HepG2 (cell line): ENCODE measurements around the gene OSTF1.

ENCODE experiments used
- CC2D1A ChIP-seq: sonication (generic); formaldehyde crosslinking; IDR thresholded peaks from 2 replicates; pipeline ENCODE4 v1.8.1; 2023; ENCODE audit warnings: mild to moderate bottlenecking, missing genetic modification reagents
- JUND ChIP-seq: sonication (generic); formaldehyde crosslinking; IDR thresholded peaks from 2 replicates; pipeline ENCODE4 v1.8.0; 2022; ENCODE audit warnings: mild to moderate bottlenecking, missing genetic modification reagents
- ZFX ChIP-seq: sonication (generic); formaldehyde crosslinking; IDR thresholded peaks from 2 replicates; pipeline ENCODE4 v1.4.0; 2020; ENCODE audit warnings: mild to moderate bottlenecking, low read depth, missing genetic modification reagents, moderate library complexity
- ZNF3 ChIP-seq: IDR thresholded peaks from 2 replicates; pipeline ENCODE4 v1.7.0; 2017; ENCODE audit warnings: inconsistent platforms
- ZNF563 ChIP-seq: sonication (generic); formaldehyde crosslinking; IDR thresholded peaks from 2 replicates; pipeline ENCODE4 v1.8.0; 2022; ENCODE audit warnings: mild to moderate bottlenecking, moderate library complexity, missing genetic modification reagents
- ZNF660 ChIP-seq: sonication (generic); formaldehyde crosslinking; IDR thresholded peaks from 2 replicates; pipeline ENCODE4 v1.5.1; 2020; ENCODE audit warnings: mild to moderate bottlenecking, low read depth, missing genetic modification reagents, borderline replicate concordance
- ZNF780A ChIP-seq: sonication (generic); formaldehyde crosslinking; IDR thresholded peaks from 2 replicates; pipeline ENCODE4 v1.8.0; 2022; ENCODE audit warnings: mild to moderate bottlenecking, missing genetic modification reagents, moderate library complexity
- TF ChIP-seq, protein P1 (sequence below): sonication (generic); formaldehyde crosslinking; IDR thresholded peaks from 2 replicates; pipeline ENCODE4 v1.4.0; 2020; ENCODE audit warnings: missing genetic modification reagents
- TF ChIP-seq, protein P2 (sequence below): sonication (generic); formaldehyde crosslinking; IDR thresholded peaks from 2 replicates; pipeline ENCODE4 v1.5.0; 2020; ENCODE audit warnings: mild to moderate bottlenecking, missing genetic modification reagents, moderate library complexity
- TF ChIP-seq, protein P3 (sequence below): sonication (generic); formaldehyde crosslinking; IDR thresholded peaks from 2 replicates; pipeline ENCODE4 v1.5.1; 2020; ENCODE audit warnings: missing genetic modification reagents, mild to moderate bottlenecking, borderline replicate concordance
- TF ChIP-seq, protein P4 (sequence below): sonication (generic); formaldehyde crosslinking; IDR thresholded peaks from 2 replicates; pipeline ENCODE4 v1.4.0; 2020; ENCODE audit warnings: missing genetic modification reagents

DNA sequence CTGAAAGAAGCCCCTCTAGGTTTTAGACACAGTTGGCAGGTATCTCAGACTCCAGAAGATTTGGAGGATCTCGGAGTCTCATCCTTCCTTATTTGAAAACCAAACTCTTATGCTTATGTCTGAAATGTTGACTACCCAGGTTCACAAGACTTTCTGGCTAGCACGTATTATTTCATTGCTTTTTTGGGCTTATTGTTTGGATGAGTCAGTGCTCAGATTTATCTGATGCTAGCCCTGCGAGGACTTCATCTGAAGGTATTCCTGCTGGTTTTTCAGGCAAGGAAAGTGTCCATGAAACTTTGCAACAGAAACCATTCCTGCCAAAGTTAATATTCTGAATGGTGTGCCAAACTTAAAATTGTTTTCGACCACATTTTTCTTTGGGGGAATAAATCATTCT lies 8.5 kb downstream of the OSTF1 start:
- TF ChIP-seq, protein P1, sequence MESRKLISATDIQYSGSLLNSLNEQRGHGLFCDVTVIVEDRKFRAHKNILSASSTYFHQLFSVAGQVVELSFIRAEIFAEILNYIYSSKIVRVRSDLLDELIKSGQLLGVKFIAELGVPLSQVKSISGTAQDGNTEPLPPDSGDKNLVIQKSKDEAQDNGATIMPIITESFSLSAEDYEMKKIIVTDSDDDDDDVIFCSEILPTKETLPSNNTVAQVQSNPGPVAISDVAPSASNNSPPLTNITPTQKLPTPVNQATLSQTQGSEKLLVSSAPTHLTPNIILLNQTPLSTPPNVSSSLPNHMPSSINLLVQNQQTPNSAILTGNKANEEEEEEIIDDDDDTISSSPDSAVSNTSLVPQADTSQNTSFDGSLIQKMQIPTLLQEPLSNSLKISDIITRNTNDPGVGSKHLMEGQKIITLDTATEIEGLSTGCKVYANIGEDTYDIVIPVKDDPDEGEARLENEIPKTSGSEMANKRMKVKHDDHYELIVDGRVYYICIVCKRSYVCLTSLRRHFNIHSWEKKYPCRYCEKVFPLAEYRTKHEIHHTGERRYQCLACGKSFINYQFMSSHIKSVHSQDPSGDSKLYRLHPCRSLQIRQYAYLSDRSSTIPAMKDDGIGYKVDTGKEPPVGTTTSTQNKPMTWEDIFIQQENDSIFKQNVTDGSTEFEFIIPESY (CRISPR knock-in tag) = no peak
- TF ChIP-seq ZNF780A (no peak), CC2D1A (CRISPR knock-in tag) (no peak), ZNF660 (CRISPR knock-in tag) (no peak), ZNF3 (CRISPR knock-in tag) (no peak), ZFX (CRISPR knock-in tag) (no peak), ZNF563 (CRISPR knock-in tag) (no peak), JUND (CRISPR knock-in tag) (no peak)
- TF ChIP-seq, protein P2, sequence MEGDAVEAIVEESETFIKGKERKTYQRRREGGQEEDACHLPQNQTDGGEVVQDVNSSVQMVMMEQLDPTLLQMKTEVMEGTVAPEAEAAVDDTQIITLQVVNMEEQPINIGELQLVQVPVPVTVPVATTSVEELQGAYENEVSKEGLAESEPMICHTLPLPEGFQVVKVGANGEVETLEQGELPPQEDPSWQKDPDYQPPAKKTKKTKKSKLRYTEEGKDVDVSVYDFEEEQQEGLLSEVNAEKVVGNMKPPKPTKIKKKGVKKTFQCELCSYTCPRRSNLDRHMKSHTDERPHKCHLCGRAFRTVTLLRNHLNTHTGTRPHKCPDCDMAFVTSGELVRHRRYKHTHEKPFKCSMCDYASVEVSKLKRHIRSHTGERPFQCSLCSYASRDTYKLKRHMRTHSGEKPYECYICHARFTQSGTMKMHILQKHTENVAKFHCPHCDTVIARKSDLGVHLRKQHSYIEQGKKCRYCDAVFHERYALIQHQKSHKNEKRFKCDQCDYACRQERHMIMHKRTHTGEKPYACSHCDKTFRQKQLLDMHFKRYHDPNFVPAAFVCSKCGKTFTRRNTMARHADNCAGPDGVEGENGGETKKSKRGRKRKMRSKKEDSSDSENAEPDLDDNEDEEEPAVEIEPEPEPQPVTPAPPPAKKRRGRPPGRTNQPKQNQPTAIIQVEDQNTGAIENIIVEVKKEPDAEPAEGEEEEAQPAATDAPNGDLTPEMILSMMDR = no peak
- TF ChIP-seq, protein P3, sequence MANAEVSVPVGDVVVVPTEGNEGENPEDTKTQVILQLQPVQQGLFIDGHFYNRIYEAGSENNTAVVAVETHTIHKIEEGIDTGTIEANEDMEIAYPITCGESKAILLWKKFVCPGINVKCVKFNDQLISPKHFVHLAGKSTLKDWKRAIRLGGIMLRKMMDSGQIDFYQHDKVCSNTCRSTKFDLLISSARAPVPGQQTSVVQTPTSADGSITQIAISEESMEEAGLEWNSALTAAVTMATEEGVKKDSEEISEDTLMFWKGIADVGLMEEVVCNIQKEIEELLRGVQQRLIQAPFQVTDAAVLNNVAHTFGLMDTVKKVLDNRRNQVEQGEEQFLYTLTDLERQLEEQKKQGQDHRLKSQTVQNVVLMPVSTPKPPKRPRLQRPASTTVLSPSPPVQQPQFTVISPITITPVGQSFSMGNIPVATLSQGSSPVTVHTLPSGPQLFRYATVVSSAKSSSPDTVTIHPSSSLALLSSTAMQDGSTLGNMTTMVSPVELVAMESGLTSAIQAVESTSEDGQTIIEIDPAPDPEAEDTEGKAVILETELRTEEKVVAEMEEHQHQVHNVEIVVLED (CRISPR knock-in tag) = no peak
- TF ChIP-seq, protein P4, sequence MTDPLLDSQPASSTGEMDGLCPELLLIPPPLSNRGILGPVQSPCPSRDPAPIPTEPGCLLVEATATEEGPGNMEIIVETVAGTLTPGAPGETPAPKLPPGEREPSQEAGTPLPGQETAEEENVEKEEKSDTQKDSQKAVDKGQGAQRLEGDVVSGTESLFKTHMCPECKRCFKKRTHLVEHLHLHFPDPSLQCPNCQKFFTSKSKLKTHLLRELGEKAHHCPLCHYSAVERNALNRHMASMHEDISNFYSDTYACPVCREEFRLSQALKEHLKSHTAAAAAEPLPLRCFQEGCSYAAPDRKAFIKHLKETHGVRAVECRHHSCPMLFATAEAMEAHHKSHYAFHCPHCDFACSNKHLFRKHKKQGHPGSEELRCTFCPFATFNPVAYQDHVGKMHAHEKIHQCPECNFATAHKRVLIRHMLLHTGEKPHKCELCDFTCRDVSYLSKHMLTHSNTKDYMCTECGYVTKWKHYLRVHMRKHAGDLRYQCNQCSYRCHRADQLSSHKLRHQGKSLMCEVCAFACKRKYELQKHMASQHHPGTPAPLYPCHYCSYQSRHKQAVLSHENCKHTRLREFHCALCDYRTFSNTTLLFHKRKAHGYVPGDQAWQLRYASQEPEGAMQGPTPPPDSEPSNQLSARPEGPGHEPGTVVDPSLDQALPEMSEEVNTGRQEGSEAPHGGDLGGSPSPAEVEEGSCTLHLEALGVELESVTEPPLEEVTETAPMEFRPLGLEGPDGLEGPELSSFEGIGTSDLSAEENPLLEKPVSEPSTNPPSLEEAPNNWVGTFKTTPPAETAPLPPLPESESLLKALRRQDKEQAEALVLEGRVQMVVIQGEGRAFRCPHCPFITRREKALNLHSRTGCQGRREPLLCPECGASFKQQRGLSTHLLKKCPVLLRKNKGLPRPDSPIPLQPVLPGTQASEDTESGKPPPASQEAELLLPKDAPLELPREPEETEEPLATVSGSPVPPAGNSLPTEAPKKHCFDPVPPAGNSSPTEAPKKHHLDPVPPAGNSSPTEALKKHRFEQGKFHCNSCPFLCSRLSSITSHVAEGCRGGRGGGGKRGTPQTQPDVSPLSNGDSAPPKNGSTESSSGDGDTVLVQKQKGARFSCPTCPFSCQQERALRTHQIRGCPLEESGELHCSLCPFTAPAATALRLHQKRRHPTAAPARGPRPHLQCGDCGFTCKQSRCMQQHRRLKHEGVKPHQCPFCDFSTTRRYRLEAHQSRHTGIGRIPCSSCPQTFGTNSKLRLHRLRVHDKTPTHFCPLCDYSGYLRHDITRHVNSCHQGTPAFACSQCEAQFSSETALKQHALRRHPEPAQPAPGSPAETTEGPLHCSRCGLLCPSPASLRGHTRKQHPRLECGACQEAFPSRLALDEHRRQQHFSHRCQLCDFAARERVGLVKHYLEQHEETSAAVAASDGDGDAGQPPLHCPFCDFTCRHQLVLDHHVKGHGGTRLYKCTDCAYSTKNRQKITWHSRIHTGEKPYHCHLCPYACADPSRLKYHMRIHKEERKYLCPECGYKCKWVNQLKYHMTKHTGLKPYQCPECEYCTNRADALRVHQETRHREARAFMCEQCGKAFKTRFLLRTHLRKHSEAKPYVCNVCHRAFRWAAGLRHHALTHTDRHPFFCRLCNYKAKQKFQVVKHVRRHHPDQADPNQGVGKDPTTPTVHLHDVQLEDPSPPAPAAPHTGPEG (CRISPR knock-in tag) = no peak
